BLaER1 treated with 17β-estradiol and CSF1 and Interleukin-3, amounts not matched to agents 10 nM and 100 nM (cell line): ENCODE results near the gene CDKAL1.

Experiments
- H3K27ac ChIP-seq, 11 experiments: shearing (Covaris generic); formaldehyde crosslinking; 2 replicates each; pipeline ENCODE4 v1.8.1; 2022
- H3K27me3 ChIP-seq, 11 experiments: shearing (Covaris generic); formaldehyde crosslinking; 2 replicates each; pipeline ENCODE4 v1.8.1; 2022
- H3K36me3 ChIP-seq, 11 experiments: shearing (Covaris generic); formaldehyde crosslinking; 2 replicates each; pipeline ENCODE4 v1.8.1; 2022
- H3K4me1 ChIP-seq, 10 experiments: shearing (Covaris generic); formaldehyde crosslinking; 2 replicates each; pipeline ENCODE4 v1.8.1; 2022
- H3K4me2 ChIP-seq, 11 experiments: shearing (Covaris generic); formaldehyde crosslinking; 2 replicates each; pipeline ENCODE4 v1.8.1; 2022
- H3K4me3 ChIP-seq, 10 experiments: shearing (Covaris generic); formaldehyde crosslinking; 2 replicates each; pipeline ENCODE4 v1.8.1; 2022
- H3K9ac ChIP-seq, 11 experiments: shearing (Covaris generic); formaldehyde crosslinking; 2 replicates each; pipeline ENCODE4 v1.8.1; 2022
- H3K9me3 ChIP-seq, 11 experiments: shearing (Covaris generic); formaldehyde crosslinking; replicated peaks in 1 of 11; 2 replicates each; pipeline ENCODE4 v1.8.1; 2022
- H4K20me1 ChIP-seq, 11 experiments: shearing (Covaris generic); formaldehyde crosslinking; 2 replicates each; pipeline ENCODE4 v1.8.1; 2022
- Cebpa-rat ChIP-seq, 11 experiments: shearing (Covaris generic); IDR thresholded peaks; 2 replicates each; pipeline ENCODE4 v1.8.1; 2022

CDKAL1 gene

GRCh38 chr6:21003780-21004541 lies 469.7 kb downstream of the CDKAL1 start:
- Histone ChIP-seq H3K4me3 (no peak overlapping the region), H3K9ac (no peak overlapping the region), H4K20me1 (no peaks in the 10 kb centered on the region), H3K27ac (no peak overlapping the region), H3K9me3 (no peaks in the 10 kb centered on the region; a peak in 1 of 22 replicates), H3K4me1 (peaks cover 0 to 5% (median 0%) of the 10 kb centered on the region in 10 experiments; a peak in 1 of 20 replicates), H3K4me2 (no peak overlapping the region), H3K27me3 (no peaks in the 10 kb centered on the region), H3K36me3 (peaks cover 8 to 30% (median 14%) of the 10 kb centered on the region in 11 experiments; a peak in 14 of 22 replicates)
- no peak for TF ChIP-seq Cebpa-rat (IDR thresholded peaks at IDR 0.05)

- H3K4me1 ChIP-seq, result peaks cover 0 to 5% (median 0%) of the 10 kb centered on the region in 10 experiments; a peak in 1 of 20 replicates
- H4K20me1 ChIP-seq, result no peaks in the 10 kb centered on the region
- no peak overlapping the region for H3K27ac ChIP-seq
- no peak overlapping the region for H3K4me2 ChIP-seq
- TF ChIP-seq Cebpa-rat (IDR thresholded peaks at IDR 0.05), result no peak
- H3K9me3 ChIP-seq, result peaks cover 0 to 4% (median 0%) of the 10 kb centered on the region in 11 experiments; a peak in 1 of 22 replicates
- H3K36me3 ChIP-seq, result peaks cover 1 to 24% (median 11%) of the 10 kb centered on the region in 11 experiments; a peak in 14 of 22 replicates
- H3K9ac ChIP-seq, result no peak overlapping the region
- H3K4me3 ChIP-seq, result no peak overlapping the region
- no peaks in the 10 kb centered on the region for H3K27me3 ChIP-seq
Observed at GRCh38 chr6:21005816-21006570, 471.7 kb downstream of the CDKAL1 start.

GRCh38 chr6:21019614-21020013 lies 485.4 kb downstream of the CDKAL1 start:
- Histone ChIP-seq H3K27me3 (no peaks in the 10 kb centered on the region), H3K4me3 (no peak overlapping the region), H3K36me3 (peaks cover 0 to 6% (median 0%) of the 10 kb centered on the region in 11 experiments; a peak in 1 of 22 replicates), H4K20me1 (no peaks in the 10 kb centered on the region), H3K27ac (no peak overlapping the region), H3K4me1 (peaks cover 0 to 5% (median 0%) of the 10 kb centered on the region in 10 experiments; a peak in 2 of 20 replicates), H3K9me3 (peaks cover 0 to 12% (median 6%) of the 10 kb centered on the region in 11 experiments; a peak in 8 of 22 replicates), H3K9ac (no peak overlapping the region), H3K4me2 (no peak overlapping the region)
- TF ChIP-seq Cebpa-rat (IDR thresholded peaks at IDR 0.05), result no peak

- no peak overlapping the region for H3K4me3 ChIP-seq
- no peaks in the 10 kb centered on the region for H3K27me3 ChIP-seq
- peaks cover 0 to 17% (median 9%) of the 10 kb centered on the region in 11 experiments; a peak in 9 of 22 replicates for H3K9me3 ChIP-seq
- no peak overlapping the region for H3K9ac ChIP-seq
- no peaks in the 10 kb centered on the region for H4K20me1 ChIP-seq
- peaks cover 0 to 5% (median 0%) of the 10 kb centered on the region in 10 experiments; a peak in 2 of 20 replicates for H3K4me1 ChIP-seq
- H3K36me3 ChIP-seq, result peaks cover 0 to 10% (median 4%) of the 10 kb centered on the region in 11 experiments; a peak in 9 of 22 replicates
- H3K4me2 ChIP-seq, result no peak overlapping the region
- H3K27ac ChIP-seq, result no peak overlapping the region
- TF ChIP-seq Cebpa-rat (IDR thresholded peaks at IDR 0.05), result no peak
Observed at GRCh38 chr6:21022343-21023107, 488.3 kb downstream of the CDKAL1 start.

GRCh38 chr6:21023210-21023609 lies 489.0 kb downstream of the CDKAL1 start:
- TF ChIP-seq Cebpa-rat (IDR thresholded peaks at IDR 0.05), result no peak

GRCh38 chr6:21024616-21025015 lies 490.4 kb downstream of the CDKAL1 start:
- Histone ChIP-seq H3K9me3 (peaks cover 0 to 22% (median 12%) of the 10 kb centered on the region in 11 experiments; a peak in 10 of 22 replicates), H3K36me3 (peaks cover 0 to 25% (median 13%) of the 10 kb centered on the region in 11 experiments; a peak in 11 of 22 replicates), H3K27ac (no peak overlapping the region), H4K20me1 (no peaks in the 10 kb centered on the region), H3K4me1 (peaks cover 0 to 5% (median 0%) of the 10 kb centered on the region in 10 experiments; a peak in 2 of 20 replicates), H3K9ac (no peak overlapping the region), H3K4me2 (no peak overlapping the region), H3K4me3 (no peak overlapping the region), H3K27me3 (no peaks in the 10 kb centered on the region)
- TF ChIP-seq Cebpa-rat (IDR thresholded peaks at IDR 0.05), result no peak

More at GRCh38 chr6:21023210-21023609, 489.0 kb downstream of the CDKAL1 start:
- Histone ChIP-seq H3K4me1 (peaks cover 0 to 5% (median 0%) of the 10 kb centered on the region in 10 experiments; a peak in 2 of 20 replicates), H3K9me3 (peaks cover 0 to 21% (median 10%) of the 10 kb centered on the region in 11 experiments; a peak in 10 of 22 replicates), H3K27ac (no peak overlapping the region), H3K36me3 (peaks cover 0 to 16% (median 11%) of the 10 kb centered on the region in 11 experiments; a peak in 10 of 22 replicates), H4K20me1 (no peaks in the 10 kb centered on the region), H3K9ac (no peak overlapping the region), H3K4me2 (no peak overlapping the region), H3K27me3 (no peaks in the 10 kb centered on the region), H3K4me3 (no peak overlapping the region)

GRCh38 chr6:21026576-21027273 lies 492.5 kb downstream of the CDKAL1 start:
- TF ChIP-seq Cebpa-rat (IDR thresholded peaks at IDR 0.05), result no peak
- H3K9me3 ChIP-seq, result peaks cover 0 to 29% (median 12%) of the 10 kb centered on the region in 11 experiments; a peak in 10 of 22 replicates
- H4K20me1 ChIP-seq, result no peaks in the 10 kb centered on the region
- H3K4me1 ChIP-seq, result peaks cover 0 to 5% (median 0%) of the 10 kb centered on the region in 10 experiments; a peak in 2 of 20 replicates
- no peak overlapping the region for H3K4me2 ChIP-seq
- no peak overlapping the region for H3K4me3 ChIP-seq
- no peak overlapping the region for H3K27ac ChIP-seq
- no peak overlapping the region for H3K9ac ChIP-seq
- H3K36me3 ChIP-seq, result peaks cover 0 to 35% (median 21%) of the 10 kb centered on the region in 11 experiments; a peak in 11 of 22 replicates
- H3K27me3 ChIP-seq, result no peaks in the 10 kb centered on the region

GRCh38 chr6:21027507-21027906 lies 493.2 kb downstream of the CDKAL1 start:
- TF ChIP-seq Cebpa-rat (IDR thresholded peaks at IDR 0.05), result no peak
- Histone ChIP-seq H3K4me3 (no peak overlapping the region), H4K20me1 (no peaks in the 10 kb centered on the region), H3K27me3 (no peaks in the 10 kb centered on the region), H3K4me2 (no peak overlapping the region), H3K4me1 (peaks cover 0 to 3% (median 0%) of the 10 kb centered on the region in 10 experiments; a peak in 1 of 20 replicates), H3K9me3 (peaks cover 0 to 26% (median 4%) of the 10 kb centered on the region in 11 experiments; a peak in 10 of 22 replicates), H3K36me3 (peaks cover 0 to 32% (median 21%) of the 10 kb centered on the region in 11 experiments; a peak in 11 of 22 replicates), H3K9ac (no peak overlapping the region), H3K27ac (no peak overlapping the region)
